SU-DHL-6 (cell line): Measurements from ENCODE around the gene ZCCHC12.

Experiments
- CTCF ChIP-seq: fragments of 200-600 bp; sonication (generic); IDR thresholded peaks from one replicate; pipeline ENCODE4 v1.5.1; 2017; ENCODE audit warnings: antibody characterized with exemption, mild to moderate bottlenecking, low read length, moderate library complexity; ENCODE audit not compliant: insufficient read depth, poor library complexity, severe bottlenecking
- EZH2phosphoT487 ChIP-seq: fragments of 200-600 bp; sonication (generic), shearing (Covaris generic); conservative IDR thresholded peaks from 2 replicates; pipeline ENCODE4 v1.6.1; 2018; ENCODE audit warnings: mild to moderate bottlenecking, antibody characterized with exemption, low read length, moderate library complexity, mixed read lengths

- no peak for TF ChIP-seq CTCF
- no peak for TF ChIP-seq EZH2phosphoT487
Measured at GRCh38 chrX:118857006-118857405, 33.4 kb downstream of the ZCCHC12 start.
